Tibial artery (tissue), 4 donors: ENCODE data around the gene TACR2.

ENCODE experiments used
- DNase-seq, 2 donors: peaks; one replicate each; pipeline ENCODE4 v3.0.0-alpha.2; 2019
- H3K27ac ChIP-seq, 2 donors: fragments of 200-600 bp; sonication (generic) in 1 of 2; 1 replicate in 1 of 2; 2 replicates in 1 of 2; pipeline ENCODE4 v1.5.1; 2018 to 2019; ENCODE audit warnings: mild to moderate bottlenecking in 1 of 2
- H3K27me3 ChIP-seq, 2 donors: fragments of 200-600 bp; sonication (generic) in 1 of 2; one replicate each; pipeline versions ENCODE4 v1.5.1 to v1.6.0; 2016 to 2019
- H3K36me3 ChIP-seq, 3 donors: fragments of 200-600 bp; sonication (generic) in 2 of 3; one replicate each; pipeline ENCODE4 v1.5.1; 2016 to 2019; ENCODE audit warnings: mild to moderate bottlenecking in 2 of 3
- H3K4me1 ChIP-seq, 4 donors: fragments of 200-600 bp; sonication (generic) in 2 of 4; 1 replicate in 3 of 4; 2 replicates in 1 of 4; pipeline ENCODE4 v1.5.1; 2016 to 2019
- H3K4me3 ChIP-seq, 2 donors: fragments of 200-600 bp; sonication (generic) in 1 of 2; 1 replicate in 1 of 2; 2 replicates in 1 of 2; pipeline ENCODE4 v1.5.1; 2018 to 2019; ENCODE audit warnings: mild to moderate bottlenecking in 2 of 2
- H3K9me3 ChIP-seq, 3 donors: fragments of 200-600 bp; sonication (generic) in 1 of 3; one replicate each; pipeline ENCODE4 v1.5.1; 2016 to 2019
- intact Hi-C: fragments of 100-400 bp; cut with DNase I; formaldehyde crosslinking; loops from one replicate; pipeline ENCODE4 v1.15.0; 2023; ENCODE audit warnings: low total_unique reads
- TF ChIP-seq, protein P1 (sequence below), 2 experiments: fragments of 200-600 bp in 1 of 2; fragments of 450-650 bp in 1 of 2; IDR thresholded peaks; one replicate each; pipeline ENCODE4 v1.5.1; 2017 to 2019; ENCODE audit warnings: antibody characterized with exemption in 2 of 2, mild to moderate bottlenecking in 1 of 2, moderate library complexity in 1 of 2

The TACR2 gene

DNA sequence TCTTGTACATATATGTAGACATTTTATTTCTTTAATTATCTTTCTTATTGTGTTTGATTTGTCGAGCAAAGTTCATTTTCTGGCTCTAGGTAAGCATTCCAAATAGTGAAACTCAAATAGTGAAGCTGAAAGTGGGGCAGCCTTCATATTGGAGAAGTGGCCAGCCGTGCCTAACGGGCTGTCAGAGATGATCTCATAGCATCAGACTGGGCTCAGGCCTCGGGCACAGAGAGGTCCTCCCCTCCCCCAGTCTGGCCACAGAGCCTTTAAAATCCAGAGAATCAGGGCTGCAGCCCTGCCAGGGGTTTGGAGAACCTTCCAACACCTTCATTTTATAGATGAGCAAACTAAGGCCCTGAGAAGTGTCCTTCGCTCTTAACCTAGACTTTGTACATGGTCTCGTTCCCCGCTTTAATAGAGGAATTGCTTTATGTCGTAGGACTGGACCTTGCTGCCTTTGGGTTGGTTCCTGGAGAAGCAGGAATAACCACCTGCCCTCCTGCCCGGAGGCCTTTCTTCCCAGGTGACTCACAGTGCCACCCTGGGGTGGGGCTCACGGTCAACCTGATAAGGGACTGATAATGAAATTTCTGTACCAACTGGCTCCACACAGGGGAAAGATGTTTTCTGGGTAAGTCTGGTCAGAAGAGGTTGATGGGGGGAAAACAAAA is 41.8 kb upstream of the TACR2 start:
- TF ChIP-seq, protein P1, sequence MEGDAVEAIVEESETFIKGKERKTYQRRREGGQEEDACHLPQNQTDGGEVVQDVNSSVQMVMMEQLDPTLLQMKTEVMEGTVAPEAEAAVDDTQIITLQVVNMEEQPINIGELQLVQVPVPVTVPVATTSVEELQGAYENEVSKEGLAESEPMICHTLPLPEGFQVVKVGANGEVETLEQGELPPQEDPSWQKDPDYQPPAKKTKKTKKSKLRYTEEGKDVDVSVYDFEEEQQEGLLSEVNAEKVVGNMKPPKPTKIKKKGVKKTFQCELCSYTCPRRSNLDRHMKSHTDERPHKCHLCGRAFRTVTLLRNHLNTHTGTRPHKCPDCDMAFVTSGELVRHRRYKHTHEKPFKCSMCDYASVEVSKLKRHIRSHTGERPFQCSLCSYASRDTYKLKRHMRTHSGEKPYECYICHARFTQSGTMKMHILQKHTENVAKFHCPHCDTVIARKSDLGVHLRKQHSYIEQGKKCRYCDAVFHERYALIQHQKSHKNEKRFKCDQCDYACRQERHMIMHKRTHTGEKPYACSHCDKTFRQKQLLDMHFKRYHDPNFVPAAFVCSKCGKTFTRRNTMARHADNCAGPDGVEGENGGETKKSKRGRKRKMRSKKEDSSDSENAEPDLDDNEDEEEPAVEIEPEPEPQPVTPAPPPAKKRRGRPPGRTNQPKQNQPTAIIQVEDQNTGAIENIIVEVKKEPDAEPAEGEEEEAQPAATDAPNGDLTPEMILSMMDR (IDR thresholded peaks at IDR 0.05): no peak
- no peaks in the 10 kb centered on the region for H3K9me3 ChIP-seq
- intact Hi-C loops: no loop called here
- peak in 1 of 2 donors; percentile 62 for DNase-seq
- H3K36me3 ChIP-seq: no peaks in the 10 kb centered on the region
- no peak overlapping the region for H3K4me3 ChIP-seq
- peak overlapping the region; percentile 48 to 67 for H3K27ac ChIP-seq
- no peaks in the 10 kb centered on the region for H3K27me3 ChIP-seq
- H3K4me1 ChIP-seq: peaks cover 9 to 28% (median 18%) of the 10 kb centered on the region in 4 donors

DNA sequence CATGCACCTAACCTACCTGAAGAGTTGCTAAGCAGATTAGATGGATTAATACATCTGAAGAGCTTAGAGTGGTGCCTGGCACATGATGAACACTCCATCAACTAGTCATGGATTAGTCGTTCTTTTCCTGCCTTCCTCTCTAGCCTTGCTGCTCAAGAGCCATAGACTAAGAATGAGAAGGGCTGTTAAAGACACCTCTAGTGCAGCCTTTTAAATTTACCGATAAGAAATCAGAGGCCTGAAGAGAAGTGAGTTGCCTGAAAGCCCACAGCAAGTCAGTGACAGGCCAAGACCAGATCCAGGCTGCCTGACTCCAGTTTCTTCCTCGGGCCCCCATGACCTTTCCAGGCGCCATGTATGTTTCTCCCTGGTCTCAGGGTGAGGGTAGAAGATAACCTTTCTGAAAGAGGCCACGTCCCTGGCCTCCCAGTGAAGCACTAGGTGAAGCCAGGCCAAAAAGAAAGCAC is 41.1 kb upstream of the TACR2 start:
- H3K4me1 ChIP-seq: peaks cover 9 to 31% (median 19%) of the 10 kb centered on the region in 4 donors
- no peaks in the 10 kb centered on the region for H3K27me3 ChIP-seq
- peak overlapping the region; percentile 48 to 67 for H3K27ac ChIP-seq
- H3K36me3 ChIP-seq: no peaks in the 10 kb centered on the region
- no peak for DNase-seq
- intact Hi-C loops: no loop called here
- H3K9me3 ChIP-seq: no peaks in the 10 kb centered on the region
- H3K4me3 ChIP-seq: no peak overlapping the region
- TF ChIP-seq, protein P1 (IDR thresholded peaks at IDR 0.05): no peak

DNA sequence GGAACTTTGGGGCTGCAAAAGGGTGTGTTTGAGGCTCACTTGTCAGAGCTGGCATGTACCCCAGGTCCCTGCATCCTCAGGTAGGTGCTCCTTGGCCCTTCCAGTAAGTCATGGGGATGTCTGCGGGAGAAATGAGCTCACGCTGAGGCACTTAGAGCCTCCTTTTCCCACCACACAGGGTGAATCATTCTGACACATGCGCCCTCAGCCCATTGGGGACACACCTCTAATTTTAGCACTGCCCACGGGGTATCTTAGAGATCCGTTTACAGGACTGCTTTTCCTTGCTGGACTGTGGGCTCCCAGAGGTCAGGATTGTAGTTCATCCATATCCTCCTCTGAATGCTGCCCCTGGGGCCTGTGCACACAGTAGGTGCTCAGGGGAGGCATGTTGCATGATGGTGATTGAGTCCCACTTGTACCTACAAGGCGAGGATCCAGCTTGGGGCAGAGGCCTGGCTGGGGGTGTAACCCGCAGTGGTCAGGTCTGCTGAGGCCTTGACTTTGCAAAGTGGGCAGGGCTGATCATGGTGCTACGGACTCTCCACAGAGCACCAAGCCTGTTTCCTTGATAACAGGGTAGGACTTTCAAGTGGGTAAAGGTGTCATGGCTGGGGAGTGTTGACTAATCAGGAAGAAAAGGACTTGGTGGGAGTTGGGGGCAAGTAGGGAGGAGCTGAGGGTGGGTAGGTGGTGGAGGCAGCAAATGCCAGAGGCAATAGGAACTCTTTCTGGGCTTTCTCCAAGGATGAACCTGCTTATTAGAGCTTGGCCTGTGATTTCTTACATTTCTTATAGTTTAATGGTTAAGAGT is 40.4 kb upstream of the TACR2 start:
- no peaks in the 10 kb centered on the region for H3K27me3 ChIP-seq
- TF ChIP-seq, protein P1 (IDR thresholded peaks at IDR 0.05): no peak
- H3K4me3 ChIP-seq: no peak overlapping the region
- no peaks in the 10 kb centered on the region for H3K36me3 ChIP-seq
- H3K9me3 ChIP-seq: no peaks in the 10 kb centered on the region
- H3K4me1 ChIP-seq: peaks cover 10 to 38% (median 23%) of the 10 kb centered on the region in 4 donors
- peak overlapping the region in 1 of 2 donors; percentile 67 for H3K27ac ChIP-seq
- intact Hi-C loops: no loop called here
- no peak for DNase-seq

DNA sequence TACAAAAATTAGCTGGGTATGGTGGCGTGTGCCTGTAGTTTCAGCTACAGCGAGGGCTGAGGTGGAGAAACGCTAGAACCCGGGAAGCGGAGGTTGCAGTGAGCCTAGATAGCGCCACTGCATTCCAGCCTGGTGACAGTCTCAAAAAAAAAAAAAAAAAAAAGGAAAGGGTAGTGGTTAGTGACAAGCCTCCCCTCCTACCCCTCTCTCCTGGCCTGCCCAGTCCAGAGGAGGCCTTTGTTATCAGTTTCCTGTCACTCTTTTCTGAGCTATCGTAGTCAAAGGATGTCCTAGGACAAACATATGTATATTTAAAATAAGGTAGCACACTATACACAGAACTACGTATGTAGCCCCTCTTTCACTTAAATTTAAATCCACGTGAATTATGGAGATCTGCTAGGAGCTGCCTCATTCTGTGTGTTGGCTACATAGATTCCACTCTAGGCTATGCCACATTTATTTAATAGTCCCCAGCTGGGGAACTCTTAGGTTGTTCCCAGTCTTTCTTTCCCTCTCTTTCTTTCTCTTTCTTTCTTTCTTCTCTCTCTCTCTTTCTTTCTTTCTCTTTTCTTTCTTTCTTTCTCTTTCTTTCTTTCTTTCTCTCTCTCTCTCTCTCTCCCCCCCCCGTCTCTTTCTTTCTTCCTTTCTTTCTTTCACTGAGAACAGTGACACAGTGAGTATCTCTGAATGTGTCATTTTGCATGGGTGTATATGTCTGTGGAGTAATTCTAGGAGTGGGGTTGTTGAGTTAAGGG is 38.5 kb upstream of the TACR2 start:
- TF ChIP-seq, protein P1 (IDR thresholded peaks at IDR 0.05): no peak
- H3K4me1 ChIP-seq: peaks cover 0 to 50% (median 24%) of the 10 kb centered on the region in 4 donors

DNA sequence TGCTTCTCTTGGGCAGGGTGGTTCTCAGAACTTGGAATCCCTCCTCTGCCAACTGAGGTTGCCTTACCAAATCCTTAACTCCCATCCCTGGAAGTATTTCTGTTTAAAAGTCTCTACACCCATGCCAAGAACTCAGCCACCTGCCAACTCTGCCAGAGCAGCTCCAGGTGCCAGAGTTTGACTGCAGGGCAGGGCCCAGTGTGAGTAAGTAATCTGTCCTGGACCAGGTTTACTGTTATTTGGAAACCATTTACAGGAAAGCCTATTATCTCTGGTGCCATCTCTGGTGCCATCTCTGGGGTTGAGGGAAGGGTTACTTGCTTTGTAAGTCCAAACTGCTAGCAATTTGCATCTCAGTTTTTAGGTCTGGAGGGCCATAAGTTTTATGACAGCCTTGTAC is 37.1 kb upstream of the TACR2 start:
- TF ChIP-seq, protein P1 (IDR thresholded peaks at IDR 0.05): no peak
- no peaks in the 10 kb centered on the region for H3K36me3 ChIP-seq
- H3K27me3 ChIP-seq: no peaks in the 10 kb centered on the region
- intact Hi-C loops: loop anchor here (5.0 kb wide), 1 partner anchor 44 kb away; no protein-coding TSS in a partner anchor
- H3K4me1 ChIP-seq: peaks cover 0 to 52% (median 23%) of the 10 kb centered on the region in 4 donors
- no peak overlapping the region for H3K4me3 ChIP-seq
- DNase-seq: no peak
- H3K27ac ChIP-seq: no peak overlapping the region
- H3K9me3 ChIP-seq: no peaks in the 10 kb centered on the region

More for the DNA sequence above, 38.5 kb upstream of the TACR2 start:
- no peaks in the 10 kb centered on the region for H3K36me3 ChIP-seq
- H3K4me3 ChIP-seq: no peak overlapping the region
- H3K27ac ChIP-seq: no peak overlapping the region
- H3K27me3 ChIP-seq: no peaks in the 10 kb centered on the region
- H3K9me3 ChIP-seq: no peaks in the 10 kb centered on the region
- DNase-seq: no peak
- intact Hi-C loops: no loop called here
